Smooth muscle cell (in vitro differentiated cells): ENCODE results near the gene FARP1. TPM values are rescaled to one million over a fixed set of nuclear protein-coding genes. Genes with fewer than 3 reads are reported as not detected.

ENCODE experiments used
- DNase-seq: peaks from one replicate; lab custom pipeline; 2025; ENCODE audit not compliant: unreplicated experiment; lab: John Stamatoyannopoulos, UW
- H2AFZ ChIP-seq: fragments of 200-600 bp; sonication (generic); 2 replicates; pipeline ENCODE4 v1.6.0; 2016; ENCODE audit warnings: antibody characterized with exemption, low read depth, mild to moderate bottlenecking
- H3F3A ChIP-seq: fragments of 200-600 bp; sonication (generic); 2 replicates; pipeline ENCODE4 v1.6.0; 2017; ENCODE audit warnings: antibody characterized with exemption, low read depth
- H3K27ac ChIP-seq: fragments of 200-600 bp; sonication (generic); 2 replicates; pipeline ENCODE4 v1.5.1; 2016; ENCODE audit warnings: low read depth, mild to moderate bottlenecking
- H3K27me3 ChIP-seq: fragments of 200-600 bp; sonication (generic); 2 replicates; pipeline ENCODE4 v1.6.1; 2016; ENCODE audit warnings: low read depth, mild to moderate bottlenecking
- H3K36me3 ChIP-seq: fragments of 200-600 bp; sonication (generic); 2 replicates; pipeline ENCODE4 v1.5.1; 2016; ENCODE audit warnings: low read depth
- H3K4me1 ChIP-seq: fragments of 200-600 bp; sonication (generic); 2 replicates; pipeline ENCODE4 v1.5.1; 2016; ENCODE audit warnings: low read depth
- H3K4me2 ChIP-seq: fragments of 200-600 bp; sonication (generic); 2 replicates; pipeline ENCODE4 v1.6.0; 2016; ENCODE audit warnings: mild to moderate bottlenecking
- H3K4me3 ChIP-seq: fragments of 200-600 bp; sonication (generic); 2 replicates; pipeline ENCODE4 v1.5.1; 2016; ENCODE audit warnings: mild to moderate bottlenecking
- H3K79me2 ChIP-seq: fragments of 200-600 bp; sonication (generic); 2 replicates; pipeline ENCODE4 v1.6.0; 2016; ENCODE audit warnings: low read depth, mild to moderate bottlenecking
- H3K9ac ChIP-seq: fragments of 200-600 bp; sonication (generic); 2 replicates; pipeline ENCODE4 v1.6.0; 2016; ENCODE audit warnings: low read depth
- H3K9me3 ChIP-seq: fragments of 200-600 bp; sonication (generic); replicated peaks from 2 replicates; pipeline ENCODE4 v1.5.1; 2016; ENCODE audit warnings: low read depth
- H4K20me1 ChIP-seq: fragments of 200-600 bp; sonication (generic); 2 replicates; pipeline ENCODE4 v1.6.0; 2016; ENCODE audit warnings: low read depth
- WGBS: methylation state at CpG from one replicate; pipeline ENCODE4 v1.1.7; 2016; ENCODE audit warnings: low lambda C conversion rate; 5-methylcytosine and 5-hydroxymethylcytosine counted together
- polyA plus RNA-seq: library from polyadenylated mRNA; unstranded; fragments of >200 nt; fragmentation: Nextera tagmentation; extraction: Ambion mirVana; gene quantifications from 2 replicates; pipeline ENCODE4 v1.2.1, GENCODE V29; 2016
- total RNA-seq: library from RNA; depleted of rRNA; stranded (reverse); fragments of >200 nt; gene quantifications from 2 replicates; pipeline ENCODE4 v1.2.3, GENCODE V29; 2014
- TF ChIP-seq, protein P1 (sequence below): fragments of 200-600 bp; sonication (generic); IDR thresholded peaks from 2 replicates; pipeline ENCODE4 v1.5.1; 2017; ENCODE audit warnings: borderline replicate concordance, mild to moderate bottlenecking, antibody characterized with exemption; ENCODE audit not compliant: insufficient read depth, poor library complexity, severe bottlenecking

Gene FARP1
- total and polyA plus RNA-seq, 2 experiments from 2014 or later = 59.4 to 104 TPM

DNA sequence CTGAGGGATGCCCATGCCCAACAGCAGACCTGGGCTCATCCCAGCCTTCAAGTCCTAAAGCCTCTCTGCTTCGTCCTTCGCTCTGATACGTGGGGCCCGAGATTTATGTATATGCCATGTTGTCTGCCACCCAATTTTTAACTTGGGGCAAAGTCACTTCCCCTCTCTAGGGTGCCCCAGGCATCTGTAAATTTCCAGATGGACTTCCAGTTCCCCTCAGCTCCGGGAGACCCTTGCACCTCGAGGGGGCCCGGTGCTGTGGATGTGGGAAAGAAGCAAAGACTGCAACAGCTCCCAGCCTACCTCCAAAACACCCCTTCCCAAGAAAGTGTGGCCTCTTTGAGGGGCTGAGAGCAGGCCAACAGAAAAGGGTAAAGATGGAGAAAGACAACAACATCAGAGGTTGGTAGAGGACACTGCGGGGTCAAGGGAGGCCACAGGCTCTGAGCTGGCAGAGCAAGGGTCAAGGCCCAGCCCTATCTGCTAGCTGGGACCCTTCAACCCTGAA, 336.7 kb downstream of the FARP1 start:
- Histone ChIP-seq H3K36me3 (no peaks in the 10 kb centered on the region), H4K20me1 (peaks cover 51% of the 10 kb centered on the region), H3K27ac (peak overlapping the region; percentile 97), H3K27me3 (no peaks in the 10 kb centered on the region), H3K4me2 (no peak overlapping the region), H2AFZ (no peak overlapping the region), H3K4me3 (no peak overlapping the region), H3K9me3 (no peaks in the 10 kb centered on the region), H3F3A (peaks cover 17% of the 10 kb centered on the region), H3K4me1 (peaks cover 71% of the 10 kb centered on the region), H3K79me2 (peaks cover 73% of the 10 kb centered on the region), H3K9ac (no peak overlapping the region)
- no peak for DNase-seq
- WGBS = 95% methylated on average over 8 of the region's 8 CpGs
- TF ChIP-seq, protein P1, sequence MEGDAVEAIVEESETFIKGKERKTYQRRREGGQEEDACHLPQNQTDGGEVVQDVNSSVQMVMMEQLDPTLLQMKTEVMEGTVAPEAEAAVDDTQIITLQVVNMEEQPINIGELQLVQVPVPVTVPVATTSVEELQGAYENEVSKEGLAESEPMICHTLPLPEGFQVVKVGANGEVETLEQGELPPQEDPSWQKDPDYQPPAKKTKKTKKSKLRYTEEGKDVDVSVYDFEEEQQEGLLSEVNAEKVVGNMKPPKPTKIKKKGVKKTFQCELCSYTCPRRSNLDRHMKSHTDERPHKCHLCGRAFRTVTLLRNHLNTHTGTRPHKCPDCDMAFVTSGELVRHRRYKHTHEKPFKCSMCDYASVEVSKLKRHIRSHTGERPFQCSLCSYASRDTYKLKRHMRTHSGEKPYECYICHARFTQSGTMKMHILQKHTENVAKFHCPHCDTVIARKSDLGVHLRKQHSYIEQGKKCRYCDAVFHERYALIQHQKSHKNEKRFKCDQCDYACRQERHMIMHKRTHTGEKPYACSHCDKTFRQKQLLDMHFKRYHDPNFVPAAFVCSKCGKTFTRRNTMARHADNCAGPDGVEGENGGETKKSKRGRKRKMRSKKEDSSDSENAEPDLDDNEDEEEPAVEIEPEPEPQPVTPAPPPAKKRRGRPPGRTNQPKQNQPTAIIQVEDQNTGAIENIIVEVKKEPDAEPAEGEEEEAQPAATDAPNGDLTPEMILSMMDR = no peak

DNA sequence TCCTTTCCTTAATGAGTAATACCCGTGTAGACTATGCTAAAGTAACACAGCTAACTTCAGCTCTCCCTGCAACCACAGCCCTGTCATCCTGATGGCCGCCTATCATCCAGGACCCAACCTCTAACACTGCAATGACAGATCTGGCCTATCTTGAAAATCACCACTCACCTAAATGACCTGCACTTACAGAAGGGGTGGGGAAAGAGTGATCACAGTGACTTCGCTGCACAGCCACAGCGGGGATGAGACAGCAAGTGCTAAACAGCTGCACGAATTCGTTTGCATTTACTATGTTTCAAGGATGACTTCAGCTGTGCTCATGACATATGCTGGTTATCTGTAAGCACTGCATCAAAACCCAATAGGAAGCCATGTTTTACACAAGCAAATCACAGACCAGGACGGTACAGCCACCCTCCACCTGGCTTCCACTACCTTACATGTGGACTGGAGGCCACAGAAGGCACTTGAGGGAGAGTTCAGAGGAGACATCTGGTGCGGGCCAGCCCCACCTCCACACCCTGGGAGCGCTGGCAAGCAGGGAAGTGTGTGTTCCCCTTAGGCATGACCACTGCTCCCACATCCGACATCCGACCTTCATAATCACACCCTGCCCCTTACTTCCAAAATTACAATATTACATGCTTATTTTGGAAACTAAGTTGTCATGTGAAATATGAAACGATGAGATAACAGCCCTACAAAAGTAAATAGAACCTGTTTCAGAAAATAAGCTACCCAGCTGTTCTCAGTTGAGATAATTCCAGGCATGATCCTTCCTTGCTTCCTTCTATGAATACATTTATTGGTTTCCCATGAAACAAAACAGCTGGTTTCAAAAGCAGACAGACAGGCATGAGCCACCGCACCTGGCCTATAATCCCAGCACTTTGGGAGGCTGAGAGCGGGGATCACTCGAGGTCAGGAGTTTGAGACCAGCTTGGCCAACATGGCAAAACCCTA, 338.3 kb downstream of the FARP1 start:
- H3K27ac ChIP-seq = peak overlapping the region; percentile 97
- peaks cover 70% of the 10 kb centered on the region for H3K4me1 ChIP-seq
- H3K79me2 ChIP-seq = peaks cover 82% of the 10 kb centered on the region
- 73% methylated on average over 15 of the region's 15 CpGs for WGBS
- TF ChIP-seq, protein P1 = no peak
- H3F3A ChIP-seq = peaks cover 19% of the 10 kb centered on the region
- no peak for DNase-seq
- peaks cover 59% of the 10 kb centered on the region for H4K20me1 ChIP-seq
- H3K9me3 ChIP-seq = no peaks in the 10 kb centered on the region
- no peak overlapping the region for H2AFZ ChIP-seq
- H3K9ac ChIP-seq = peak overlapping the region; percentile 8
- no peak overlapping the region for H3K4me2 ChIP-seq
- H3K36me3 ChIP-seq = no peaks in the 10 kb centered on the region
- no peaks in the 10 kb centered on the region for H3K27me3 ChIP-seq
- H3K4me3 ChIP-seq = no peak overlapping the region

DNA sequence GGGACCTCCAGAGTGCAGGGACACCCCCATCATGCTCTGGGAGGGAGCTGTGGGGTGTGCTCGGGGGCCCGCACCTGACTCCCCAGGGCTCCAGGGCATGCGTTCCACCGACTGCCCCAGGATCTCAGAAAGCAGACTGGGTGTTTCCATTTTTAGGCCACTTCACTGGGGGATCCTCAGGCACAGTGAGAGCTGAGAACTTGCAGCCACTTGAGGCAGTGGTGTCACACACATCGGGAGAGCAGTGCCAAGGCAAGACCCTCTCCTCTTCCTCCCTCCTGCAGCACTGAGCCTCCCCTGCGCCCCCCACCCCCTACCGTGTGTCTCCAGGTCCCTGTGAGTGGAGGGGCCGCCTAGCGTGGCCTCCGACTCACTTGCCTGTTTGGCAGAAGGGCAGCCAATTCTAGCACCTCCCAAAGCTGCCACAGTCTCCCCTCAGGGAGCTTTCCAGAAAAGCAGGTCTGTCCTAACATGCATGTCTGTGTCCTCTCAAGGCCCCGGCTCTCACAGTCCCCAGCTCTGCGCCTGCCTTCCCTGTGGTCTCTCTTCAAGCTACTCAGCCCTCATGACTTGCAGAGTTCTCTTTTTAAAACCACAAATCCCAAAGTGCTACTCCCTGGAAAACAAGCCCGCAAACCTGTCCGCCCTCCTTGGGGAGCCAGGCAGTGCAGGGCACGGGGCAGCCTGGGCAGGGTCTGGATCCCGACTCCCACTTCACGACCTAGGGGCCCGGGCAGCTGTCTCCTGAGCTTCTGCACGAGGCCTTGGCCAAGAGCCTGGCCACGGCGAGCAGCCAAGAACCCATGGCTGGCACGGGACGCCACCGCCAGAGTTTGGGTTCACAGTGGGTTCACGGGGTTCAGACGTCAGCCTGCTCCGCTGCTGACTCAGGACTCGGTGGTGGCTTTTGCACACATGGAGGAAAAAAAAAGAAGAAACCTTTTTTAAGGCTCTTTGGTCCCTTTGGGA, 339.9 kb downstream of the FARP1 start:
- WGBS = 74% methylated on average over 26 of the region's 28 CpGs
- Histone ChIP-seq H3K79me2 (peaks cover 86% of the 10 kb centered on the region), H3K4me1 (peaks cover 73% of the 10 kb centered on the region), H4K20me1 (peaks cover 66% of the 10 kb centered on the region), H3K36me3 (no peaks in the 10 kb centered on the region), H3K4me3 (no peak overlapping the region), H3K9me3 (no peaks in the 10 kb centered on the region), H3K27me3 (no peaks in the 10 kb centered on the region), H3K4me2 (peak overlapping the region; percentile 73), H3F3A (peaks cover 15% of the 10 kb centered on the region), H3K27ac (peak overlapping the region; percentile 97), H3K9ac (no peak overlapping the region), H2AFZ (no peak overlapping the region)
- TF ChIP-seq, protein P1 = no peak
- no peak for DNase-seq
